Spleen (tissue), 11 donors: ENCODE measurements around the gene RANBP9. TPM values are rescaled to one million over a fixed set of nuclear protein-coding genes. Genes with fewer than 3 reads are reported as not detected.

Experiments used
- DNase-seq: peaks from one replicate; pipeline ENCODE4 v3.0.0-alpha.2; 2020
- H3K27ac ChIP-seq, 8 donors: fragments of 200-600 bp; sonication (generic) in 7 of 8; 1 replicate in 4 of 8; 2 replicates in 4 of 8; pipeline versions ENCODE4 v1.5.0 to v1.8.0; 2016 to 2021; ENCODE audit warnings: inconsistent platforms in 4 of 8, mild to moderate bottlenecking in 4 of 8, moderate library complexity in 1 of 8
- H3K27me3 ChIP-seq, 7 donors: fragments of 200-600 bp; sonication (generic) in 6 of 7; replicated peaks in 1 of 7; 1 replicate in 4 of 7; 2 replicates in 3 of 7; pipeline versions ENCODE4 v1.5.0 to v1.8.0; 2016 to 2021; ENCODE audit warnings: inconsistent platforms in 3 of 7, mild to moderate bottlenecking in 1 of 7
- H3K36me3 ChIP-seq, 6 donors: fragments of 200-600 bp; sonication (generic) in 5 of 6; 1 replicate in 4 of 6; 2 replicates in 2 of 6; pipeline versions ENCODE4 v1.5.0 to v1.8.0; 2016 to 2021; ENCODE audit warnings: inconsistent platforms in 2 of 6
- H3K4me1 ChIP-seq, 6 donors: fragments of 200-600 bp; sonication (generic) in 5 of 6; 1 replicate in 3 of 6; 2 replicates in 3 of 6; pipeline versions ENCODE4 v1.5.0 to v1.8.0; 2016 to 2021; ENCODE audit warnings: inconsistent platforms in 3 of 6
- H3K4me3 ChIP-seq, 8 donors: fragments of 200-600 bp; sonication (generic) in 7 of 8; 1 replicate in 4 of 8; 2 replicates in 4 of 8; pipeline versions ENCODE4 v1.5.0 to v1.8.0; 2016 to 2021; ENCODE audit warnings: inconsistent platforms in 4 of 8, mild to moderate bottlenecking in 4 of 8, moderate library complexity in 2 of 8
- H3K9me3 ChIP-seq, 8 donors: fragments of 200-600 bp; sonication (generic) in 7 of 8; 1 replicate in 4 of 8; 2 replicates in 4 of 8; pipeline versions ENCODE4 v1.5.0 to v1.8.0; 2016 to 2021; ENCODE audit warnings: inconsistent platforms in 4 of 8
- POLR2A ChIP-seq, 3 donors: fragments of 450-650 bp; IDR thresholded peaks; one replicate each; pipeline ENCODE4 v1.5.1; 2017; ENCODE audit warnings: antibody characterized with exemption in 3 of 3, mild to moderate bottlenecking in 1 of 3
- POLR2AphosphoS5 ChIP-seq, 3 donors: sonication (generic); formaldehyde crosslinking; IDR thresholded peaks; one replicate each; pipeline ENCODE4 v1.5.1; 2017; ENCODE audit warnings: antibody characterized with exemption in 3 of 3
- WGBS, 5 donors: extraction: QIAGEN DNeasy Blood & Tissue Kit in 3 of 5; methylation state at CpG; one replicate each; pipeline versions ENCODE4 v1.1.5 to v1.1.7; 2013 to 2018; 5-methylcytosine and 5-hydroxymethylcytosine counted together
- intact Hi-C: fragments of 100-400 bp; cut with DNase I; formaldehyde crosslinking; loops from one replicate; pipeline ENCODE4 v1.15.0; 2023; ENCODE audit warnings: low total_unique reads
- polyA plus RNA-seq, 3 donors: library from polyadenylated mRNA; stranded (reverse); fragments of 200-250 nt; gene quantifications; one replicate each; pipeline ENCODE4 v1.2.1, GENCODE V29; 2013
- total RNA-seq, 7 donors: library from RNA; depleted of rRNA in 3 of 7; stranded (reverse); fragments of >200 nt in 3 of 7; fragmentation: NEBNext Ultra II Directional in 4 of 7; extraction: Animal tissue kit (Norgen Biotek cat#: 25700) in 4 of 7; gene quantifications; one replicate each; pipeline versions ENCODE4 v1.1.0 to v1.2.1, GENCODE V29; 2016 to 2021
- TF ChIP-seq, protein P1 (sequence below), 11 experiments: fragments of 200-600 bp in 7 of 11; fragments of 450-650 bp in 4 of 11; sonication (generic) in 4 of 11; IDR thresholded peaks in 8 of 11; conservative IDR thresholded peaks in 3 of 11; 1 replicate in 7 of 11; 2 replicates in 4 of 11; pipeline versions ENCODE4 v1.4.0 to v1.8.0; 2016 to 2021; ENCODE audit warnings: antibody characterized with exemption in 11 of 11, inconsistent platforms in 4 of 11, mild to moderate bottlenecking in 1 of 11
- donor health status: healthy with polysubstance abuse.
- donor health status: DM: no; HTN: no; CAD: no; lungs with moderate emphysema.
- donor health status: DM: no; HTN: no; CAD: no.
- donor health status: Bipolar disorder and iron deficiency.
- donor health status: healthy.
- donor health status: DM: no; HTN: no; CAD: no.
- donor health status: DM: yes; HTN: yes; CAD: no.

RANBP9 gene
- total and polyA plus RNA-seq, 10 donors = 13.4 to 41.8 (median 34.6) TPM

DNA sequence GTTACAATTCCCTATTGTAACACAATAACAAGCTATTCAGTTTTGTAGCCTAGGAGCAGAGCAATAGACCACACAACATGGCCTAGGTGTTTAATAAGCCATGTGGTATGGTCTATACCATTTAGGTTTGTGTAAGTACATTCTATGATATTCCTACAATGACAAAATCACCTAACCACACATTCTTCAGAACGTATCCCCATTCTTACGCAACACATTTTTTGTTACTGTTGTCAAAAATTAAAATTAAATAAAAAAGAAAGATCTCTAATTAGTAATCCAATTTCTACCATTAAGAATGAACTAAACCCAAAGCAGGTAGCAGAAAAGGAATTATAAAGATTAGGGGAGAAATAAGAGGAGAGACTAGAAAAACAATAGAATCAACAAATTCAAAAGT lies 44.0 kb downstream of the RANBP9 start:
- TF ChIP-seq POLR2A (IDR thresholded peaks at IDR 0.05) (no peak), POLR2AphosphoS5 (IDR thresholded peaks at IDR 0.05) (no peak)
- TF ChIP-seq, protein P1, sequence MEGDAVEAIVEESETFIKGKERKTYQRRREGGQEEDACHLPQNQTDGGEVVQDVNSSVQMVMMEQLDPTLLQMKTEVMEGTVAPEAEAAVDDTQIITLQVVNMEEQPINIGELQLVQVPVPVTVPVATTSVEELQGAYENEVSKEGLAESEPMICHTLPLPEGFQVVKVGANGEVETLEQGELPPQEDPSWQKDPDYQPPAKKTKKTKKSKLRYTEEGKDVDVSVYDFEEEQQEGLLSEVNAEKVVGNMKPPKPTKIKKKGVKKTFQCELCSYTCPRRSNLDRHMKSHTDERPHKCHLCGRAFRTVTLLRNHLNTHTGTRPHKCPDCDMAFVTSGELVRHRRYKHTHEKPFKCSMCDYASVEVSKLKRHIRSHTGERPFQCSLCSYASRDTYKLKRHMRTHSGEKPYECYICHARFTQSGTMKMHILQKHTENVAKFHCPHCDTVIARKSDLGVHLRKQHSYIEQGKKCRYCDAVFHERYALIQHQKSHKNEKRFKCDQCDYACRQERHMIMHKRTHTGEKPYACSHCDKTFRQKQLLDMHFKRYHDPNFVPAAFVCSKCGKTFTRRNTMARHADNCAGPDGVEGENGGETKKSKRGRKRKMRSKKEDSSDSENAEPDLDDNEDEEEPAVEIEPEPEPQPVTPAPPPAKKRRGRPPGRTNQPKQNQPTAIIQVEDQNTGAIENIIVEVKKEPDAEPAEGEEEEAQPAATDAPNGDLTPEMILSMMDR (IDR thresholded peaks at IDR 0.05 in 8 of 11, conservative IDR thresholded peaks at IDR 0.05 in 3 of 11) = no peak
- Histone ChIP-seq H3K4me3 (no peak overlapping the region), H3K36me3 (no peaks in the 10 kb centered on the region), H3K27ac (no peak overlapping the region), H3K9me3 (peaks cover 0 to 7% (median 0%) of the 10 kb centered on the region in 8 donors), H3K4me1 (peaks cover 5 to 97% (median 59%) of the 10 kb centered on the region in 6 donors), H3K27me3 (no peaks in the 10 kb centered on the region)
- WGBS, 5 donors = 69 to 88% (median 79%) methylated on average over 2 of the region's 2 CpGs
- intact Hi-C loops = no loop called here
- DNase-seq = no peak

DNA sequence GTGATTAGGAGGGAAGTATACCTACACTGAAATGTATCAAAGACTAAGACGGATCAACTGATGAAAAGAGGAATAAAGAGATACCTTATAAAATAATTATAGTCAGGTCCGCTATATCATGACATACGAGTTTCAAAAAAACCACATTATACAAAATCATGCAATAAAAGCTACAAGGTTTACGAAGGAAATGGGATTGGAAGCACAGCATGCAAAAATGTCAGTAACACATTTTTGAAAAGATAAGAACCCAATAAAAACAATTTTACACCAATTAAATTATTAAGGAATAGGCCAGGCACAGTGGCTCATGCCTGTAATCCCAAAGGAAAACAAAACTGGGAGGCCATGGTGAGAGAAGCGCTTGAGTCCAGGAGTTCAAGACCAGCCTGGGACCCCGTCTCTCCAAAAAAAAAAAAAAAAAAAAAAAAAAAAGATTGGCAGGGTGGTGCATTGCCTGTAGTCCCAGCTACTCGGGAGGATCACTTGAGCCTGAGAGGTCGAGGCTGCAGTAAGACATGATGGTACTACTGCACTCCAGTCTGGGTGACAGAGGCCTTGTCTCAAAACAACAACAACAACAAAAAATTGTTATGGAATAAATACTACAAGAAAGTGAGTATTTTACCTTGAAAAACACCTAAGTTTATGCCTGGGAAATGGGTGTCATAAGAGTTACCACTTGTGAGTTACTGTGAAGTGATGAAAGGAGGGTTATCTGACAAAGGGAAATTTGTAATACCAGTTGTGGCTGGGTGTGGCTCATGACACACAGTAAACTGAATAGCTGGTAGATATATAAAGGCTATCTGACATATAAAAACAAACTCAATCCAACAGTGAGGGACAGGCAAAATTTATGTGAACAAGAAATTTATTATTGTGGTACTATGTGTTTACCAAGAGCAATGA lies 45.2 kb downstream of the RANBP9 start:
- Histone ChIP-seq H3K27ac (peak overlapping the region in 4 of 8 donors; percentile 7 to 49 (median 18)), H3K4me3 (no peak overlapping the region), H3K4me1 (peaks cover 5 to 97% (median 58%) of the 10 kb centered on the region in 6 donors), H3K27me3 (no peaks in the 10 kb centered on the region), H3K9me3 (peaks cover 0 to 7% (median 0%) of the 10 kb centered on the region in 8 donors), H3K36me3 (no peaks in the 10 kb centered on the region)
- 83 to 93% (median 88%) methylated on average over 8 of the region's 8 CpGs for WGBS, 5 donors
- no peak for DNase-seq
- TF ChIP-seq POLR2AphosphoS5 (IDR thresholded peaks at IDR 0.05) = no peak
- no peak for TF ChIP-seq POLR2A (IDR thresholded peaks at IDR 0.05)
- TF ChIP-seq, protein P1 (IDR thresholded peaks at IDR 0.05 in 8 of 11, conservative IDR thresholded peaks at IDR 0.05 in 3 of 11) = no peak
- intact Hi-C loops = no loop called here

DNA sequence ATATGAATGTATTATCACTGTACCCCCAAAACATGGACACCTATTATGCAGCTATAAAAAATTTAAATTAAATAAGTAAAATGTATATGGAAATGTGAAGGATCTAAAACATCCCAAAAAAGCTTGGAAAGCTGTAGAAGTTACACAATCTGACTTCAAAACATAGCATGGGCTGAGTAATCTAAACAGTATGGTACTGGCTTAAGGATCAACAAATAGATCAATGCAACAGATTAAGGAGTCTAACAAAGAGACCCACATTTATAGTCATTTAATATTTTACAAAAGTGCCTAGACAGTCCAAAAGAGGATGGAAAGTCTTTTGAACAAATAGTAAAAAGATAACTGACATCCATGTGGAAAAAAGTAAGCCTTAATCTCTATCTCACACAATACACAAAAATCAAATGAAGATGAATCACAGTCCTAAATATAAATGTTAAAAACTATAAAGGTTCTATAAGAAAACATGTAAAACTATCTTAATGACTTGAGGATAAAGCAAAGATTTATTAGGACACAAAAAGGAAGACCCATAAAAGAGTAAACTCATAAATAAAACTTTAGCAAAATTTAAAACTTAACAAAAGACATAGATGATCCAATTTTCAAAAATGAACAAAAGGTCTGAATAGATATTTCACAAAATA lies 46.8 kb downstream of the RANBP9 start:
- Histone ChIP-seq H3K27ac (no peak overlapping the region), H3K4me1 (peaks cover 5 to 100% (median 66%) of the 10 kb centered on the region in 6 donors), H3K27me3 (no peaks in the 10 kb centered on the region), H3K36me3 (no peaks in the 10 kb centered on the region), H3K9me3 (peaks cover 0 to 1% (median 0%) of the 10 kb centered on the region in 8 donors), H3K4me3 (no peak overlapping the region)
- TF ChIP-seq, protein P1 (IDR thresholded peaks at IDR 0.05 in 8 of 11, conservative IDR thresholded peaks at IDR 0.05 in 3 of 11) = no peak
- no peak for TF ChIP-seq POLR2AphosphoS5 (IDR thresholded peaks at IDR 0.05)
- no peak for TF ChIP-seq POLR2A (IDR thresholded peaks at IDR 0.05)
- intact Hi-C loops = no loop called here
- DNase-seq = no peak

DNA sequence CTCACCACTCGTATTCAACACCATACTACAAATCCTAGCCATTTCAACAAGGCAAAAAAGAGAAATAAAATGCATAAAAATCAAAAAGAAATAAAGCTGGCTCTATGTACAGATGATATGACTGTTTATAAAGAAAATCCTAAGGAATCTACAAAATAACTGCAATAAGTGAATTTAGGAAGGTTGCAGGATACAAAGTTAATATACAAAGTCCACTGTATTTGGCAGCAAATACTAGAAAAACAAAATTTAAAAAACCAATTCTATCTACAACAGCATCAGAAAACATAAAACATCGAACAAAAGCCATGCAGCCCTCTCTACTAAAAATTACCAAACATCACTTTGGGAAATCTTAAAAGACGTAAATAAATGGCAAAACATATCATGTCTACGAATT lies 47.6 kb downstream of the RANBP9 start:
- no peaks in the 10 kb centered on the region for H3K9me3 ChIP-seq
- WGBS, 5 donors = 92 to 97% (median 95%) methylated on average over 4 of the region's 4 CpGs
- no peak overlapping the region for H3K27ac ChIP-seq
- peaks cover 5 to 99% (median 64%) of the 10 kb centered on the region in 6 donors for H3K4me1 ChIP-seq
- no peaks in the 10 kb centered on the region for H3K36me3 ChIP-seq
- no peak overlapping the region for H3K4me3 ChIP-seq
- H3K27me3 ChIP-seq = no peaks in the 10 kb centered on the region
- intact Hi-C loops = no loop called here
- no peak for TF ChIP-seq POLR2A (IDR thresholded peaks at IDR 0.05)
- TF ChIP-seq, protein P1 (IDR thresholded peaks at IDR 0.05 in 8 of 11, conservative IDR thresholded peaks at IDR 0.05 in 3 of 11) = no peak
- TF ChIP-seq POLR2AphosphoS5 (IDR thresholded peaks at IDR 0.05) = no peak
- no peak for DNase-seq
